AG04450 (cell line): ENCODE results near the gene REG3G. TPM values are rescaled to one million over a fixed set of nuclear protein-coding genes. Genes with fewer than 3 reads are reported as not detected.

Source experiments
- CTCF ChIA-PET: fragments of 300-600, 350-600 bp; formaldehyde crosslinking; extraction: SDS; loops from one replicate; lab custom pipeline; 2022; ENCODE audit warnings: antibody characterized with exemption, inconsistent platforms; lab: Charles Lee
- POLR2A ChIA-PET: fragments of 350-600 bp; formaldehyde crosslinking; extraction: SDS; loops from one replicate; lab custom pipeline; 2021; ENCODE audit warnings: antibody characterized with exemption, inconsistent platforms; lab: Yijun Ruan, JAX
- DNase-seq: peaks from one replicate; pipeline ENCODE4 v3.0.0-alpha.2; 2011; ENCODE audit warnings: low read depth, low spot score
- H3K27ac ChIP-seq: one replicate; pipeline ENCODE4 v1.5.1; 2012; ENCODE audit warnings: low read depth, low read length, control low read depth
- H3K27me3 ChIP-seq: one replicate; pipeline ENCODE4 v1.6.0; 2012; ENCODE audit warnings: low read length; ENCODE audit not compliant: control insufficient read depth, insufficient read depth
- H3K4me3 ChIP-seq: 2 replicates; pipeline ENCODE4 v1.5.1; 2011; ENCODE audit warnings: mild to moderate bottlenecking, low read depth, low read length, control low read depth
- H3K9me3 ChIP-seq: 2 replicates; pipeline ENCODE4 v1.5.1; 2012; ENCODE audit warnings: low read length; ENCODE audit not compliant: control insufficient read depth, insufficient read depth
- CTCF ChIP-seq: IDR thresholded peaks from 2 replicates; pipeline ENCODE4 v1.5.1; 2011; ENCODE audit warnings: low read depth, low read length, control low read depth, inconsistent platforms
- polyA minus RNA-seq: library from RNA; depleted of rRNA, polyadenylated mRNA; stranded (reverse); fragments of >200 nt; gene quantifications from 2 replicates; pipeline ENCODE4 v1.2.3, GENCODE V29; 2011; rRNA and poly(A)+ RNA removed
- polyA plus RNA-seq: library from polyadenylated mRNA; depleted of rRNA; stranded (reverse); fragments of >200 nt; gene quantifications from 2 replicates; pipeline ENCODE4 v1.2.3, GENCODE V29; 2011; rRNA removed

The REG3G gene
- polyA plus RNA-seq (not detected in 2 replicates), polyA minus RNA-seq (not detected in 2 replicates)

DNA sequence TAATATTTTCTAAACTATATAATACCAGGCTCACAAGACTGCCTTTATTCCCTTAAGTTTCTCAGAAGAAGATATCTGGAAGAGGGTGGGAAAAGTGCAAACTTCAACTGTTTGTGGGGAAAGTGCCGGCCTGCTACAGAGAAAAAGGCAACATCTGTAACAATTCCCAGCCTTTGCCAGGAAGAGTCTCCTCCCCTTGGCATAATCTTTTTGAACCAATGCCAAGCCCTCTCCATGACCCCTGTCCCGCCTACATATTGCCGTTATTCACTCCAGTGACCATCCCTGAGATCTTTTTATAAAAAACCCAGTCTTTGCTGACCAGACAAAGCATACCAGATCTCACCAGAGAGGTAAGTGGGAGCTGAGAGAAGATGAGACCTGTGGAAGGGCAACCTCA is at the start of gene REG3G:
TSS of gene REG3G (plus strand) at position 282 of the 400 bp plus-strand sequence. CDS start 392 bp downstream, outside the sequence.
- Histone ChIP-seq H3K27me3 (no peaks in the 10 kb centered on the region), H3K27ac (no peak within 1 kb of the TSS), H3K4me3 (no peak within 1 kb of the TSS), H3K9me3 (peaks cover 21% of the 10 kb centered on the region)
- TF ChIP-seq CTCF, result no peak
- POLR2A ChIA-PET, result no interaction called here
- CTCF ChIA-PET, result no interaction called here
- DNase-seq, result no peak

GRCh38 chr2:78977661-78978145 is 47.8 kb upstream of the REG3G start:
- Histone ChIP-seq H3K27me3 (no peaks in the 10 kb centered on the region), H3K4me3 (no peak overlapping the region), H3K9me3 (peaks cover 11% of the 10 kb centered on the region), H3K27ac (no peak overlapping the region)
- no peak for TF ChIP-seq CTCF
- POLR2A ChIA-PET, result no interaction called here
- CTCF ChIA-PET, result no interaction called here
- DNase-seq, result no peak

DNA sequence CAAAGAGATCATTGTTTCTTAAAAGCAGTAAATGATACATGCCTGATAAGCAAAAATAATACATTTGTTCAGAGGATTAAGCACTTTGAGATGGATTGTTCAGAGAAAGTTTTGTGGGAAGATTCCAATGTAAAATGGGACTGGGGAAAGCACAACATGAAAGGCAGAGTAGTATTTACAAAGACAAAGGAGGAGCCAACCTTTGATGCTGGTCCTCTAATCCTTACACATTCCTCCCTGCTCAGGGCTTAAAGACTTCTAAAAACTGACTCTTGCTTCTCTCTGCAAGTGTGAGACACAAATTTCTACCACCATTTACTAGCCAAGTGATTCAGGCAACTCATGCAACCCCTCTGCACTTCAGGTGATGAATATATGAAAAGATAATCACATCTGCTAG is 47.2 kb upstream of the REG3G start:
- H3K27ac ChIP-seq, result no peak overlapping the region
- H3K4me3 ChIP-seq, result no peak overlapping the region
- no peak for DNase-seq
- POLR2A ChIA-PET, result no interaction called here
- CTCF ChIA-PET, result no interaction called here
- H3K27me3 ChIP-seq, result no peaks in the 10 kb centered on the region
- TF ChIP-seq CTCF, result no peak
- peaks cover 11% of the 10 kb centered on the region for H3K9me3 ChIP-seq

- ChIA-PET CTCF (no interaction called here), POLR2A (no interaction called here)
Measured at GRCh38 chr2:78979380-78980151, 45.9 kb upstream of the REG3G start.

More at GRCh38 chr2:78979380-78980151, 45.9 kb upstream of the REG3G start:
- TF ChIP-seq CTCF, result 0 out of 2 replicates have a peak, but pooled peaks have one; percentile 10
- Histone ChIP-seq H3K4me3 (no peak overlapping the region), H3K9me3 (peaks cover 8% of the 10 kb centered on the region; the same call in 1 of the 2 replicates), H3K27ac (no peak overlapping the region), H3K27me3 (no peaks in the 10 kb centered on the region)
- DNase-seq, result no peak
